Chondrocyte (in vitro differentiated cells): ENCODE results near the gene PAPOLG. TPM values are rescaled to one million over a fixed set of nuclear protein-coding genes. Genes with fewer than 3 reads are reported as not detected.
"Not testable (repeated sequence)": the region's sequence is repeated elsewhere in the genome, so short reads cannot be mapped to it uniquely, and the experiment has no call there.

Experiments used
- DNase-seq: peaks from one replicate; pipeline ENCODE4 v3.0.0; 2021; ENCODE audit warnings: mixed read lengths, low spot score
- H3K27ac Mint-ChIP-seq: one replicate; pipeline ENCODE4 v1.8.0; 2021; ENCODE audit warnings: mild to moderate bottlenecking, moderate library complexity, mixed read lengths; ENCODE audit not compliant: unreplicated experiment
- H3K27me3 Mint-ChIP-seq: 2 replicates; pipeline ENCODE4 v1.8.0; 2021; ENCODE audit warnings: low read depth, mixed read lengths
- H3K36me3 Mint-ChIP-seq: 2 replicates; pipeline ENCODE4 v1.8.0; 2021; ENCODE audit warnings: low read depth, mixed read lengths
- H3K4me1 Mint-ChIP-seq: 2 replicates; pipeline ENCODE4 v1.8.0; 2021; ENCODE audit warnings: low read depth, mild to moderate bottlenecking, mixed read lengths
- H3K4me3 Mint-ChIP-seq: one replicate; pipeline ENCODE4 v1.8.0; 2021; ENCODE audit warnings: mild to moderate bottlenecking, moderate library complexity, mixed read lengths; ENCODE audit not compliant: unreplicated experiment
- H3K9me3 Mint-ChIP-seq: 2 replicates; pipeline ENCODE4 v1.8.0; 2021; ENCODE audit warnings: low read depth, mixed read lengths
- total RNA-seq: library from RNA; stranded (reverse); gene quantifications from 3 replicates; pipeline ENCODE4 v1.2.1, GENCODE V29; 2021
- TF ChIP-seq, protein P1 (sequence below): fragments of 200-600 bp; sonication (generic); IDR thresholded peaks from 2 replicates; pipeline ENCODE4 v1.5.0; 2021; ENCODE audit warnings: antibody characterized with exemption, mild to moderate bottlenecking, moderate library complexity

The PAPOLG gene
- total RNA-seq, 1 donor from 2014 or later = 10.0 TPM

- Mint-ChIP-seq H3K4me3 (no peak overlapping the region), H3K4me1 (peaks cover 6% of the 10 kb centered on the region), H3K36me3 (no peaks in the 10 kb centered on the region), H3K9me3 (no peaks in the 10 kb centered on the region), H3K27me3 (no peaks in the 10 kb centered on the region), H3K27ac (peak overlapping the region; percentile 52)
- DNase-seq = no peak
- TF ChIP-seq, protein P1, sequence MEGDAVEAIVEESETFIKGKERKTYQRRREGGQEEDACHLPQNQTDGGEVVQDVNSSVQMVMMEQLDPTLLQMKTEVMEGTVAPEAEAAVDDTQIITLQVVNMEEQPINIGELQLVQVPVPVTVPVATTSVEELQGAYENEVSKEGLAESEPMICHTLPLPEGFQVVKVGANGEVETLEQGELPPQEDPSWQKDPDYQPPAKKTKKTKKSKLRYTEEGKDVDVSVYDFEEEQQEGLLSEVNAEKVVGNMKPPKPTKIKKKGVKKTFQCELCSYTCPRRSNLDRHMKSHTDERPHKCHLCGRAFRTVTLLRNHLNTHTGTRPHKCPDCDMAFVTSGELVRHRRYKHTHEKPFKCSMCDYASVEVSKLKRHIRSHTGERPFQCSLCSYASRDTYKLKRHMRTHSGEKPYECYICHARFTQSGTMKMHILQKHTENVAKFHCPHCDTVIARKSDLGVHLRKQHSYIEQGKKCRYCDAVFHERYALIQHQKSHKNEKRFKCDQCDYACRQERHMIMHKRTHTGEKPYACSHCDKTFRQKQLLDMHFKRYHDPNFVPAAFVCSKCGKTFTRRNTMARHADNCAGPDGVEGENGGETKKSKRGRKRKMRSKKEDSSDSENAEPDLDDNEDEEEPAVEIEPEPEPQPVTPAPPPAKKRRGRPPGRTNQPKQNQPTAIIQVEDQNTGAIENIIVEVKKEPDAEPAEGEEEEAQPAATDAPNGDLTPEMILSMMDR = no peak
Measured at GRCh38 chr2:60806988-60807681, 51.1 kb downstream of the PAPOLG start.

GRCh38 chr2:60808330-60808801 lies 52.3 kb downstream of the PAPOLG start:
- no peaks in the 10 kb centered on the region for H3K36me3 Mint-ChIP-seq
- peaks cover 6% of the 10 kb centered on the region for H3K4me1 Mint-ChIP-seq
- H3K27ac Mint-ChIP-seq = no peak overlapping the region
- H3K4me3 Mint-ChIP-seq = no peak overlapping the region
- H3K27me3 Mint-ChIP-seq = peaks cover 4% of the 10 kb centered on the region
- no peak for DNase-seq
- H3K9me3 Mint-ChIP-seq = no peaks in the 10 kb centered on the region
- TF ChIP-seq, protein P1 = no peak

DNA sequence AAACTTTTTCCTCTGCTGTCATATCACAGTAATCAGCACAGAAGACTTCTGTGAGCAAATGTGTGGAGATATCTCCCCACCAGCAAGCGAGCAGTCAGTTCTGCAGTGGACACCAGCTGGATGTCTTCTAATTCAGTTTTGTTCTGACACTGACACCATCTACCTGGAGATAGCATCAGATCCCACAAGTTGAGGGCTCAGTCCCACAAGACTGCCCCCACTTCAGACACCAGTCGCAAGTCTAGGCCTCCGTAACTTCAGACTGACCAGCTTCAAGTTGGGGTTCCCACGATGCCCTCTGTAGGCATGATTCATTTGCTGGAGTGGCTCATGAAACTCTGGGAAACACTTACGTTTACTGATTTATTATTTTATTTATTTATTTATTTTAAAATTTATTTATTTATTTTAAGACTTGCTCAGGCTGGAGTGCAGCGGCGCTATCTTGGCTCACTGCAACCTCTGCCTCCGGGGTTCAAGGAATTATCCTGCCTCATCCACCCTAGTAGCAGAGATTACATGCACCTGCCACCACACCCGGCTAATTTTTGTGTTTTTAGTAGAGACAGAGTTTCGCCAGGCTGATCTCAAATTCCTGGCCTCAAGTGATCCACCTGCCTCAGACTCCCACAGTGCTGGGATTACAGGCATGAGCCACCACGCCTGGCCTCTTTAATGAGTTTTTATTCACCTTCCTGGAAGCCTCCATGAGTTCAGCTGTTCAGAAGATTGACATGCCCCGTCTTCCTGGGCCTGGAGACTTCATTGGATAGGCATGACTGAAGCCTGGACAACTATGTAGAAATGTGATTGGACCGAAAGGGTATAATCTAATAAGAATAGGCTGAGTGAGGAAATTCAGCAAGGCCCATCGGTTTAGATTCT lies 55.7 kb downstream of the PAPOLG start:
- no peak for DNase-seq
- Mint-ChIP-seq H3K9me3 (no peaks in the 10 kb centered on the region), H3K4me1 (peaks cover 6% of the 10 kb centered on the region), H3K4me3 (no peak overlapping the region), H3K27ac (no peak overlapping the region), H3K27me3 (peaks cover 20% of the 10 kb centered on the region), H3K36me3 (peaks cover 2% of the 10 kb centered on the region)
- TF ChIP-seq, protein P1 = no peak

- not testable (repeated sequence) for H3K27ac Mint-ChIP-seq, H3K4me3 Mint-ChIP-seq, DNase-seq, H3K4me1 Mint-ChIP-seq, H3K36me3 Mint-ChIP-seq, H3K9me3 Mint-ChIP-seq
- H3K27me3 Mint-ChIP-seq = peaks cover 20% of the 10 kb centered on the region
Measured at GRCh38 chr2:60817191-60817590, 61.1 kb downstream of the PAPOLG start.

DNA sequence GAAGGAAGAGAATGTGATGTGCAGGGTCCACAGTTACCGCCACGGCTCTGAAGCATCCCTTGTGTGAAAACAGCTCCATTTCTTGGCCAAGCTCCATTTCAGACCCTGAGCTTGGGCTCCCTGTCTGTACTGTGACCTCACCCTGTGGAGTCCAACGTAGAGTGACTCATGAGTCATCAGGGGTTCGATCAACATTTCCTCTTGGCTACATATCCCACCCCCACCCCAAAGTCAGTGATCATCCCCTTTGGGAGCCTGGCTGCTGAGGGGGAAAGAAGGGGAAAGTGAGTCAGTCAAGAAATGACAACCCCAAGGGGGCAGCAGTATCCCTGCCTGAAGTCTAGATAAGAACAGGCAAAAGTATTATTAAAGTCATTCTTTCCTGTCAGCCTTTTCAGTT lies 62.2 kb downstream of the PAPOLG start:
- DNase-seq = no peak
- H3K4me1 Mint-ChIP-seq = no peaks in the 10 kb centered on the region
- H3K4me3 Mint-ChIP-seq = no peak overlapping the region

More for the DNA sequence above, 62.2 kb downstream of the PAPOLG start:
- Mint-ChIP-seq H3K36me3 (peaks cover 2% of the 10 kb centered on the region), H3K27ac (no peak overlapping the region), H3K27me3 (peaks cover 17% of the 10 kb centered on the region), H3K9me3 (no peaks in the 10 kb centered on the region)
- TF ChIP-seq, protein P1 = peak; percentile 41
